NCI-H1694 (cell line): ENCODE data around the gene IL6R.

Source experiments
- DNase-seq: peaks from one replicate; lab custom pipeline; 2025; lab: John Stamatoyannopoulos, UW

IL6R gene

DNA sequence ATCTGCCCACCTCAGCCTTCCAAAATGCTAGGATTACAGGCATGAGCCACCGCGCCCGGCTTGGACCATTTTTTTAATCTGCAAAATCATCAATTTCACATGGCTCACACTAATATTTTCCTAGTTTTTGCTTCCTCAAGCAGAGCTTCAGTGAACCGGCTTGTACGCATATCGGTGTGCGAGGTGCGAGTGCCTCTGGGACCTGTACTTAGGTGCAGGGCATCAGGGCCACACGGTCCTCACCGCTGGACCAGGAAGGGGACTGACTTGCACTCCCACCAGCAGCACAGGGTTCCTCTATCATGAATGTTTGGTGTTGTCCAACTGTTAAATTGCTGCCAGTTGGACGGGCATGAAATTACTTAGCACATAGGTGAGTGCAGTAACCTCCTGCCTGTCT lies 112.5 kb downstream of the IL6R start:
- DNase-seq: no peak
